GM12865 (cell line): ENCODE data around the gene OR6N2.

Experiments used
- DNase-seq: peaks from one replicate; pipeline ENCODE4 v3.0.0; 2010; ENCODE audit warnings: low read depth
- H3K4me3 ChIP-seq: 2 replicates; pipeline ENCODE4 v1.5.1; 2011; ENCODE audit warnings: mild to moderate bottlenecking, low read depth, low read length, control low read depth
- CTCF ChIP-seq: IDR thresholded peaks from 2 replicates; pipeline ENCODE4 v1.5.1; 2011; ENCODE audit warnings: low read length, control low read depth, low read depth, inconsistent platforms; ENCODE audit not compliant: insufficient read depth; ENCODE audit errors: missing control alignments

OR6N2 gene

GRCh38 chr1:158730453-158730852 lies 50.6 kb downstream of the OR6N2 start:
- H3K4me3 ChIP-seq, result no peak overlapping the region
- no peak for TF ChIP-seq CTCF
- DNase-seq, result no peak

DNA sequence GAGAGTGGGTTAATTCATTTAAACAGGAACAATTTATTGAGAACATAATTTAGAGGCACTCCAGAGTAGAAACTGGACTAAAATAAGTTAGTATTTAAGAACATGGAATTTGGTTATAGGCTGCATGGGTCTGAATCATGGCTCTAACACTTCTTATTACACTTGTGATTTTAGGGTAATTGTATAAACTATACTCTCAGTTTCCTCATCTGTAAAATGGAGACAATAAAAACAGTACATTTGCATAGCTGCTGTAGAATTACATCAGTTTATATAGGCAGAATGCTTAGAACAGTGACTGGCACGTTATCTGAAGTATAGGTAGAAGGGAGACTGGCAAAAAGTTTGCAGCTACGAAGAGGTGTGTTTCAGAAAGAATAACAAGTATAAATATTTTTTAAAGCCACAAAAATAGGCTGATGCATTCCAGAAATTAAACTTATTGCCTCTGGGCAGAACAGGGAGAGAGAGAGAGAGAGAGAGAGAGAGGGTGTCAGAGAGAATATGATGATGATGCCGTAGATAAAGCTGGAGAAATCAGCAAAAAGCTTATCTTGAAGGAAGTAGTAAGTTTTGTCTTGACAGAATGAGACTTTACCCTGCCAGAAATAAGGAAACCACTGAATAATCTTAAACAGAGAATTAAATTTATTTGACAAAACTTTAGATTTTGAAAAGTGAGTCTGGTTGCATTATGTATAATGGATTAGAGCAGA lies 52.3 kb downstream of the OR6N2 start:
- no peak for TF ChIP-seq CTCF
- DNase-seq, result no peak
- no peak overlapping the region for H3K4me3 ChIP-seq

- H3K4me3 ChIP-seq, result no peak overlapping the region
- DNase-seq, result no peak
- no peak for TF ChIP-seq CTCF
Observed at GRCh38 chr1:158724442-158724841, 56.6 kb downstream of the OR6N2 start.
